GM18498 (cell line): ENCODE results near the gene APCDD1L.
"Not testable (repeated sequence)": the region's sequence is repeated elsewhere in the genome, so short reads cannot be mapped to it uniquely, and the experiment has no call there.

Source experiments
- ATAC-seq: cut with Tn5 transposase; IDR thresholded peaks from one replicate; pipeline ENCODE4 v1.9.1; 2021; ENCODE audit warnings: mild to moderate bottlenecking, moderate library complexity; ENCODE audit not compliant: unreplicated experiment

The APCDD1L gene

DNA sequence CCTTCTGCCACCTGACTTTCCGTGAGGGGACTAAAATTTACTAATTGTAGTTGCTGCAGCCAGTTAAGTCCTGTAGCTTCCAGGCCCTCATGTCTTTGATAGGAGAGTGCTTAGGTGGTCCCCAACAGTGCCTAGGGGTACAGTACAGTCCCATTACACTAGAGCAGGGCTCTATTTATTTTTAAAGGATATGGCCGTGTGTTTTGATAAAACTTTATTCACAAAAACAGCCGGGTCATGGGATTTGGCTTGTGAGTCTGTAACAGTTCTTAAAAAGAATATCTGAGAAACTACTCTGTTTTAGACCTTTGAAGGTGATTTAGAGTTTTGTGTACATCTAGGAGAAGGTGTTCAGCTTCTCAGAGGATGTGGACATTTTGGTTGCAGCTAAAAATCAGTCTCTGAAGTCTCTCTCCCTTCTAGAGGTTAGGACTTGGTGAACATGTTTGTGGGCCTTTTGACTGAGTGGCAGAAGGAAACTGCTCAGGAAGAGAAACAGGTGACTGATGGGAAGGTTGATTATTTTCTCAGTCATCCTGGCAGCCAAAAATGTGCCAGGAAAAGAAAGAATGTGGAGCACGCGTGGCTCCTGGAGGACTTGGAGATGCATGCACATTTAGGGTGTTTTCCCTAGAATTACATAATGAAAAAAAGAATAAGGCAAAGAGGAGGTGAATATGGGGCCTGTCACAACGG, 68.8 kb downstream of the APCDD1L start:
- ATAC-seq: no peak

DNA sequence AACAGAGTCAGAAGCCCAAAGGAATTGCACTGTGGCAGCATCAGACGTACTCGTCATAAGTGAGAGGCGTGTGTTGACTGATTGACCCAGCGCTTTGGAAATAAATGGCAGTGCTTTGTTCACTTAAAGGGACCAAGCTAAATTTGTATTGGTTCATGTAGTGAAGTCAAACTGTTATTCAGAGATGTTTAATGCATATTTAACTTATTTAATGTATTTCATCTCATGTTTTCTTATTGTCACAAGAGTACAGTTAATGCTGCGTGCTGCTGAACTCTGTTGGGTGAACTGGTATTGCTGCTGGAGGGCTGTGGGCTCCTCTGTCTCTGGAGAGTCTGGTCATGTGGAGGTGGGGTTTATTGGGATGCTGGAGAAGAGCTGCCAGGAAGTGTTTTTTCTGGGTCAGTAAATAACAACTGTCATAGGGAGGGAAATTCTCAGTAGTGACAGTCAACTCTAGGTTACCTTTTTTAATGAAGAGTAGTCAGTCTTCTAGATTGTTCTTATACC, 70.4 kb downstream of the APCDD1L start:
- no peak for ATAC-seq

DNA sequence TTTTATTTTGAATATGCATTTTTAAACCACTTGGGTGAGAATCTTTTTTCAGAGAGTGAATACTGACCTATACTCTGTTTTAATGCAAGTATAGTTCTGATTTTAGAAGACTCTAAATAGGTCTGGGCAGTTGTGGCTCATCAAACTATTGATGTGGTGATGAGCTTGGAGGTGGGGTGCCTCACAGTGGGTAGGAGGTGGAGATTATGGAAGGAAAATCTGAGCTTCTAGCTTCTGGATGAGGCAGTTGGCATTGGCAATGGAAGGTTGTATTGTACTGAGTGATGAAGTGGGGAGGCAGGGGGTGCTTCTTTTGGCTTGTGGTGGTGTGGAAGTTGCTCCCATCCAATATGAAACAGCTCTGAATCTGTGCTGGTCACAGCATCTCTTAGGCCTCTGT, 73.5 kb downstream of the APCDD1L start:
- ATAC-seq: no peak

DNA sequence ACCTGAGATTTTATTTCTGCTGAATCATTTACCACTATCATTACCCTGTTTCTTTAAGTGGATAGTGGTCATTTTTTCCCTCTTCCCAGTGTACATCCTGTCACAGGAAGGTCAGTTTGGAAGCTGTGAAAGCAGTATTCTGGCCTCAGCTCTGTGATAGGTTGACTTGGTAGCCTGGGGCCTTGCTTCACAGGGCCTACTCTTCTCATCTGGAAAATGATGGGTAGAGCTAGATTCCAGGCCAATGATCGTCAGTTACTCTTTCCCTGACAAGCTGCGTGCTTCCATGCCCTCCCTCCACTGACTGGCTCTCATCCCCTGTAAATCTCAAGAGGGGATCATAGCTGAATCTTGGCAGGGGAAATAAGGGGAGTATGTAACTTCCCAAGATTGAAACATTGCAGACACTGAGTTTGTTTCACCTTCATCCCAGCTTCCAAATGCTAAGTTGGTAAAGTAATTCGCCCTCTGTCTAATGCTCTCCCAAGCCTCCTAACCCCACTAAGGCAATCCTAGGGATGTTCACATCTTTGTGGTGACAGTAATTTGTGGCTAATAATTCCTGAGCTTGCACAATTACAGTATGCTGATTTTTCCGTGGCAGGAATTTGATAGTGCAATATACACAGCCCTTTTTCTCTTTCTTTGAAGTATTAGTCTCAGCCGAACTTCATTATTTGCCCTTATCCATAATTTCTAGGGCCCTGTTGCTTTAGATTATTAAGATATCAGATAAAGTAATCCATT, 75.0 kb downstream of the APCDD1L start:
- no peak for ATAC-seq

DNA sequence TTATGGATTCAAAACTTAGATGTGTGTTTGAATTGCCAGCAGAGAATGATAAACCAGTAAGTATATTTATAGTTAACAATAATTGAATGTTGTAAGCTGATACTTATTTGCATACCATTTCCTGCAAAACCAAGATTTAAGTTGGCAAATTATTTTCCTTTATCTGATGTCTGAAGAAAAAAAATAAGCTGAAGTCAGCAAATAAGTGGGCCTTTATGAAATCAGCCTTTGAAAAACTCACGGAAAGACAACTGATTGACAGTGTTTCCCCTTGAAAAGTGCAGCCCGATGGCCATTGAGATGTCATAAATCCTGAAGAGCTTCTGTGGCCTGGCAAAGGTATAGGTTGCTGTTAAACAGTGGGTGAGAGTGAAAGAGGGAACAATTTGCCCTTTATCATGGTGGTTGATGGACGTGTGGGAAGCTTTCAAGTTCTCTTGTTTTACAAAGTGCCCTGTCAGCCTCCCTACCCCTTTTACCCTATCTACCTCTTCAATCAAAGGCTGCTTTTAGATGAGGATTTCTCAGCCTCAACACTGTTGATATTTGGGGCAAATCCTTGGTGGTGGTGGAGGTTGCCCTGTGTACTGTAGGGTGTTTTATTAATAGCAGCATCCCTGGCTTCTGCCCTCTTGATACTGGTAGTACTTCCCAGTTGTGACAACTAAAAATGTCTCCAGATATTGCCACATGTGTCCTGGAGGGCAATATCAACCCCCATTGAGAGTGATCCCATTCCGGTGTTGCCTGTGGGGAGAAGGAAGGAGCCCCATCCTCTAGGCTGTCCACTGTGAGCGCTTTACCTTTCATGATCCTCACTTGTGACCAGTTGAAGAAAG, 76.0 kb downstream of the APCDD1L start:
- no peak for ATAC-seq

DNA sequence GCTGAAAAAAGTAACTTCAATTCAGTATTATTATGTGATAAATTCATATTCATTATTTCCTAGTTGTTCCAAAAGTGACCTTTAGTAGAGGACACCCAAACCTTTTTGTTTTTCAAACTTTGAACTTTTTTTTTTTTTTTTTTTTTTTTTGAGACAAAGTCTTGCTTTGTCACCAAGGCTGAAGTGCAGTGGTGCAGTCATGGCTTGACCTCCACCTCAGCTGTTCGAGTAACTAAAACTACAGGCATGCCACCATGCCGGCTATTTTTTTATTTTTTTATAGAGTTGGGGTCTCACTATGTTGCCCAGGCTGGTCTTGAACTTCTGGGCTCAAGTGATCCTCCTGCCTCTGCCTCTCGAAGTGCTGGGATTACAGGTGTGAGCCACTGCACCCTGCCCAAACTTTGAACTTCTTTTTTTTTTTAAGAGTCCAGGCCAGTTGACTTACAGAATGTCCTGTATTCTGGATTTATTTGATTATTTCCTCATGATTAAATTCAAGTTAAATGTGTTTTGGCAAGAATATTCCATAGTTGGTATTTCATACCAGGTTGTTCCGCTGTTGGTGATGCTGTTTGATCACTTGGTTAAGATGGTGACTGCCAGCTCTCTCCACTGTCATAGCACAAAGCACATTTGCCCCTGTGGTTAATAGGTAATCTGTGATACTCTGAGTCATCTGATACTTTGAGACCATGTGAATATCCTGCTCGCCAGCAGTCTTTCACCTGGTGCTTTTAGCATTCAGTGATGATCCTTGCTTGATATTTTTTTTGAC, 78.1 kb downstream of the APCDD1L start:
- ATAC-seq: peak; percentile 66

DNA sequence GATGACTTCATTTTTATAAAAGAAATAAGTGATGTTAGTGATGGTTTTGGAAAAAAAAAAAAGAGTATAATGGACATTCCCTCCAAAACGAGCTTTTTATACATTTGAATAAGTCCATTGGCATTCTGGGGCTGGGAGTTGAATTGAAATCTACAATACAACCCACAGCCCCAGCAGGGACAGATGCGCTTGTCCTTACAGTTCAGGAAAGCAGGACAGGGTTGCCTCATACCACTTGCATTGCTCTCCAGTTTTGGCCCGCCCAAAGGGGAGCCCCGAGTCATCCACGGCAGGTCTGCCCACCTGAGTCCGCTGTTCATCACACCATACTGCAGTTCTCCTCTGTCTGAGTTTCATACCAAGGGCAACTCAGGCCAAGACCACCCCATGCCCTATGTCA, 80.0 kb downstream of the APCDD1L start:
- ATAC-seq: no peak

DNA sequence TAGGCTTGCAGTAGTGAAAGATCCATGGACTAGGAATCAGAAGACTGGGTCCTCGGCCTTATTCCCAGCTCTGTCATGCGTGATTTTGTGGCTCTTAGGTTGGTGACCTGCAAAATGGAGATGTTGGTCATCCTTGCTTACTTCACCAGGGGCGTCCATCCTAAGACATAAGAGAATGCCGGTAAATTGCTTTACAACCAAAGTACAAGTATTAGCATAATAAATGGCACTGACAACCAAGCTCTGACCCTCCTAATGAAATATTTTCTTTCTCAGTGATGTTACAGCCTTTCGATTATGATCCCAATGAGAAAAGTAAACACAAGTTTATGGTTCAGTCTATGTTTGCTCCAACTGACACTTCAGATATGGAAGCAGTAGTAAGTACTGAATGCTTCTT, 80.9 kb downstream of the APCDD1L start:
- no peak for ATAC-seq

DNA sequence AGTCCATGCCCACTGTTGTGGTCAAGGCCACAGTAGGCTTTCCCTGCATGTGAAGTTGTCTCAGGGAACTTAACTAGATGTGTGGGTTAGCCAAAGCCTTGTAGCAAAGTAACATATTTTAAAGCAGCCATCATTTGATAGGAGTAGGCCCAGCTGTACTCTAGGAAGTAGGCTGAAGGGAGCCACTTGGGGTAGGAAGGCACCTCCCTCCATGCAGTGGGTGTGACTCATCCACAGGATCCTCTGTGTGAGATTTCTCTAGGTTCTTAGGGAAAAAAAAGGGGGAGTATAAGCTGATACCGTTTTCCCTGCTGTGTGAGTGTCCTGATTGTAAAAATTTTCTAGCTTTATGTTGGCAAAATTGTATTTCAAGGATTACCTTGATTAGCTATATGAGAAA, 81.4 kb downstream of the APCDD1L start:
- ATAC-seq: no peak

DNA sequence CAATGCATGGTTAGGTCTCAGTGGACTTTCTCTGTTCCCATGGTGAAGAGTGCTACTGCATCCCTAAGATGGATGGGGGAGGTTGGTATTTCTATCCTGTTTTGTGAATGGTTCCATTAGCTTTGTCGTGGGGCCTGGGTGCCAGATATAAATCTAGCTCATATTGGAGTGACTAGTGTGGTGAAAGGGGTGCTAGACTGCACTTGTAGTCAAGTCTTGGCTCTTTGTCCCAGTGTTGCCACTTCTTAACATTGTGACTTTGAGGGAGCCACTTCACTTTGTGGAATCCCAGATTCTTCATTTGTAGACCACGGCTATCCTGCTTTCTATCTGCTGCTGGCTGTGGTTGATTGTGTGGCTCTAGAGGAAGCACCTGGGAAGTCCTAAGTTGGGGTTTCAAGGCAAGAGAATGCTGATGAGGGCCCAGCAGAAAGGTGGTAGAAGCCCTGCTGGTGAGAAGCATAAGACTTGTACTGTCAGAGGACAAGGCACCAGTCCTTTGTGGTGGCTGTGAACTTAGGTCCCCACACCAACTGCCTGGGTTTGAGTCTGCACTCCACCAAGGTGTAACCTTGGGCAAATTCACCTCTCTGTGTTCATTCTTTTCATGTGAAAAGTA, 82.1 kb downstream of the APCDD1L start:
- ATAC-seq: no peak

DNA sequence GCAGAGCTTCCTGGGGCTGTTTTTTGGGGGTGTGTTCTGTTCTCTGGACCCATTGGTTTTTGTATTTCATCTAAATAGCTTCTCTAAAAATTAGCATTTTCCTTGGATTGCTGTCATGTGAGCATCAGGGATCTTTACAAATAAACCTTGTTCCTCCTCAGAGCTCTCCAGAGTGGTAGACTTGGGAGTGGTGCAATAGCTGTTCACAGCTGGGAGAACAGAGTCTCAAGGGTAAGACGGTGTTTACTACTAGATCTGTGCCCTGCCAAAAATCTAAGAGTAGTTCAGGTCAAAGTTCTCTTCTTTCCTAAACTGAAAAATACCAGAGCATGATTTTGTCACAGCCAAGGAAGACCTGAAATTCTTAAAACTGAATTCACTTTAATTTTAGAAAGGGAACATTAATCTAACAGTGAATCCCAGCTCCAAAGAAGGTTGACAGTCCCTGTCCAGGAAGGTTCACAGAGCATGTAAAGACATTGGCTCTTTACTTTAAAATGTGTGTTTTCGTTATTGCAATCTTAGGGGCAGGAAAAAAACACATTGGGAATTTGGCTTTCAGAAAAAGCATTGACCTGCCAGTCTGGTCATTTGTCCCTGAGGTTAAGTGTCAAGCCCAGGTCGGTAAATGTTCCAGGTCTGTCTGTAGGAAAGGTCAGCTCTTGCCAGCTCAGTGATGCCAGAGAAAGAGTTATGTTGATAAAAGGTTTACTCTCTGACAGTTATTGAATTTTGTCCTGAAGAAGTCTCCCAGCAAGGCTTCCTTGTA, 82.8 kb downstream of the APCDD1L start:
- ATAC-seq: no peak

DNA sequence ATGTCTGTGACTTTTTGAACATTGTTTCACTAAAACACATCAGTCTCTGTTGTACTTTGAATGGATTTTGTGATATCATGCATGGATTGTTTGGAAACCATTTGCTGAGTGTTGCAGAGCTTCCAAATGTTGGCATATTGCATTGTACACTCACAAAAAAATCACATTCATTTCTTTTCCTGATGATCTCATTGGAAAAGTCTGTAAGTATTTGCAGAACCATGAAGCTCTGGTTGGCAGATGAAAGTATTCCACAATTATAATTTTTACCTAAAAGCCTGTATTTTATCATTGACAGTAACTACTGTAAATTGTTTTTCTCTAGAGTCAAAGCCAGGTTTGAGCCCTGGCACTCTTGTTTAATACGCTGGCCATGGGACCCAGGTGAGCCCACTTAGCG, 84.1 kb downstream of the APCDD1L start:
- no peak for ATAC-seq

DNA sequence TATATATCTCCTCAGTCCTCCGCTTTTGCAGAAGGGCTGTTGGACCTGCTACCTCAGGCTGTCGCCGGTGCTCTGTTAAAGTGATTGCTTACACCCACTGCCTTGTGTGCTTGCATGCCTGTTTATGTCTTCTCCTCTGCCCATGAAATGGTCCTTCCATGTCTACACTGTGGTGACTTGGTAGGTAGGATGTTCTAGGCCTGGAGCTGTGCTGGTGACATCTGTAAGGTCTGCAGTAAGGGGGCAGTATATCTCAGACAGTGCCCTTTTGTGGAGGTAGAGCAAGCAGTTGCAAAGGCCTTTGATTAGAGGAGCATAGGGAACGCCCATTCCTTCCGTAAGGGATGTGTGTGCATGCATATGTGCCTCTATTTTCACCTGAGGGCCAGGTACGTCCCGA, 85.9 kb downstream of the APCDD1L start:
- no peak for ATAC-seq

DNA sequence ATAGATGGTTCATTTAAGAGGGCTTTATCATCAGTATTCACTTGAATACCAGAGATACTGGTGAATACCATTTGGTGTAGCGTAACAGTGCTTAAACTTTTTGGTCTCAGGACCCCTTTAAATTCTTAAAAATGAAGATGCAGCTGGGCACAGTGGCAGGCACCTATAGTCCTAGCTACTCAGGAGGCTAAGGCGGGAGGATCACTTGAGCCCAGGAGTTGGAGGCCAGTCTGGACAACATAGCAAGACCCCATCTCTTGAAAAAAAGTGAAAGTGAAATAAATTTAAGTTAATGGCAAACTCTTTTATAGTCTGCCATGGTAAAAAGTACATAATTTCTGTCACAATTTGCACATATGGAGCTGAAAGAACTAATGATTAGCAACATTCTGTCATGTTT, 86.8 kb downstream of the APCDD1L start:
- no peak for ATAC-seq

DNA sequence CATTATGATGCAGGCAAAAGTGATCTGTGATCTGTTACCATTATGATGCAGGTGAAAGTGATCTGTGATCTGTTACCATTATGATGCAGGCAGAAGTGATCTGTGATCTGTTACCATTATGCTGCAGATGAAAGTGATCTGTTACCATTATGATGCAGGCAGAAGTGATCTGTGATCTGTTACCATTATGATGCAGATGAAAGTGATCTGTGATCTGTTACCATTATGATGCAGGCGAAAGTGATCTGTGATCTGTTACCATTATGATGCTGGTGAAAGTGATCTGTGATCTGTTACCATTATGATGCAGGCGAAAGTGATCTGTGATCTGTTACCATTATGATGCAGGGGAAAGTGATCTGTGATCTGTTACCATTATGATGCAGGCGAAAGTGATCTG, 87.6 kb downstream of the APCDD1L start:
- ATAC-seq: not testable (repeated sequence)

DNA sequence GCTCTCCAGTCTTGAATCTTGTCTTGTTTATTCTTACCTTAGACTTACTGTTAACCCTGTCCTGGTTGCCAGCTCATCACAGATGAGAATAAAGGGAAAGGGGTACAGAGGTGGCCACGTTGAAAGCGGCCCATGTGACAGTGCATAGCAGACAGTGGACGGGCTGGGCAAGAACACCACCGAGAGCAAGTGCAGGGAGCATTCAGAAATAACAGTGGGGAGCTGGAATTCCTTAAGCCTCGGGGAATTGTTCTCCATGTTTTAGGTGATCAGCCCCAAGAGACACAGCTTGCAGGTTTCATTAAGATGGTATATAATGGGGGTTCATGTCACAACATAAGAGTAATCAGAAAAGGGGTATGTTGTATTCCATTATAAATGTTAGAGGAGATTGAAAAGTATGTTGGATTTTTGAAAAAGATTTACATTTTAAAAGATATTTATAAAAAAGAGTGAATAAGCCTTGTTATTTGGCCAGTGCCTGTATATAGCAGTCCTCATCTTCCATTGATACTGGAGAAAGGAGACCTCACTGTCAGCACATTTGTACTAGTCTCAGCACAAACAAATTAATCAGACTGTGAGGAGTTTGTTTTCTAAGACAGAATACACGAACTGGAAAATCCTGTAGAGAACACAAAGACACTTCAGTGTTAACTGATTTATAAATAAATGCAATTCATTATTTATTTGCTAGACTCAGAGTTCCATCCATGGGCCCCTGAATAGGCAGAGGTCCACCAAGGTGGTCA, 90.8 kb downstream of the APCDD1L start:
- ATAC-seq: no peak

DNA sequence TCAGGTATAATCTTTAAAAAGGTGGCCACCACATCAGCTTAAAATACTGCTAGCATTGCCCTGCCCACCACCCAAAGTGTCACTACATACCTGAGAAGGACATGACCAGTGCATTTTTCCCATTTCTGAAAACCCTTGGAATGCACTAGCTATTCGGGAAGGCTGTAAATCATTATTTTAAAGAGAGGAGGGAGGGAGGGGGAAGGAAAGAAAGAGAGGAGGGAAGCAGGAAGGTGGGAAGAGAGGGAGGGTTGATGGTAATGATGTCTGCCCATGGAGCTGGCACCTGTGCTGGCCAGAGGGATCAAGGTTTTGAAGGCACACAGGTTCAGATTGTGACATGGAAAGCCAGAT, 93.7 kb downstream of the APCDD1L start:
- no peak for ATAC-seq

DNA sequence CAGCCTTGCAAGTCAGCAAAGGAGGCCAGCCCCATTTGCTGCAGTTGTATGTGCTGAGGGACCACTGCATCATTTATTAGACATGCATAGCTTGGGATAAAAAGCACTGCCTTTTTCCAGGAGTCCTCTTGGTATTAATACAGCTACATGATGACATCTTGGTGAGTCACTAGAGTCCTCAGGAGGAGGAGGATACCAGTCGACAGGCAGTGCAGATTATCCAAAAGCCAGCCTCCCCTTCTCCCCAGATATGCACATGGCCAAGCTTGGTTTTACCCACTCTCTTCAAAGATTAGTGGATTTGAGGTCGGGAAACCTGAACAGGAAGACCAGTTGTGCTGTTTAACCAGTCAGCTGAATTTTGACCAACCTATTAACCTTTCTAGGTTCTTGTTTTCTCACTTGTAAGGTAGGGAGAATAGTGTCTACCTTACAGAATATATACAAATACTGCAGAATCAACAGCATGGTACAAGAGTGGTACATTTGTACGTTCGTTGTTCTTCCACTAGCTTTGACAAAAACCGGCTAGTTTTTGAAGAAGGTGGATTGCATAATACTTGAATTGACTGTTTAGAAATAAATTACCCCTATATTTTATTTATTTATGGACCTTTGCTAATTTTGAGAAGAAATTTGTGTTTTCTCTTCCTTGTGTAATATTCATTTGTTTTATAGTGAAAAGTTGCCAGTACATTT, 94.3 kb downstream of the APCDD1L start:
- no peak for ATAC-seq
